DND-41 (cell line): ENCODE results near the gene CCDC148.
"Not testable (repeated sequence)": the region's sequence is repeated elsewhere in the genome, so short reads cannot be mapped to it uniquely, and the experiment has no call there.

Experiments
- ATAC-seq: fragments of 200-7000 bp; cut with Tn5 transposase; 3 replicates; pipeline ENCODE4 v1.9.1; 2021; ENCODE audit warnings: low read depth; ENCODE audit not compliant: insufficient read depth
- DNase-seq: peaks from one replicate; pipeline ENCODE4 v3.0.0-alpha.2; 2020
- H2AFZ ChIP-seq: 2 replicates; pipeline ENCODE4 v1.6.0; 2012; ENCODE audit warnings: low read depth, low read length
- H3K27ac ChIP-seq: 2 replicates; pipeline ENCODE4 v1.5.1; 2012; ENCODE audit warnings: low read length, inconsistent platforms
- H3K27me3 ChIP-seq: fragments of 200-600 bp; sonication (generic); 2 replicates; pipeline ENCODE4 v1.6.0; 2012; ENCODE audit warnings: low read length, mild to moderate bottlenecking, inconsistent platforms; ENCODE audit not compliant: insufficient read depth, poor library complexity
- H3K36me3 ChIP-seq: 2 replicates; pipeline ENCODE4 v1.5.1; 2012; ENCODE audit warnings: low read length, inconsistent platforms; ENCODE audit not compliant: insufficient read depth
- H3K4me1 ChIP-seq: 2 replicates; pipeline ENCODE4 v1.5.1; 2012; ENCODE audit warnings: mild to moderate bottlenecking, low read length; ENCODE audit not compliant: insufficient read depth
- H3K4me2 ChIP-seq: 2 replicates; pipeline ENCODE4 v1.6.0; 2012; ENCODE audit warnings: mild to moderate bottlenecking, moderate library complexity, low read length, inconsistent platforms; ENCODE audit not compliant: insufficient read depth
- H3K4me3 ChIP-seq, 2 experiments: fragments of 200-600 bp in 1 of 2; shearing (Covaris generic) in 1 of 2; 2 replicates each; pipeline ENCODE4 v1.5.1; 2012 to 2016; ENCODE audit warnings: inconsistent platforms in 2 of 2, low read length in 2 of 2, mild to moderate bottlenecking in 2 of 2, low read depth in 1 of 2, moderate library complexity in 1 of 2
- H3K79me2 ChIP-seq: 2 replicates; pipeline ENCODE4 v1.6.0; 2012; ENCODE audit warnings: low read length, inconsistent platforms; ENCODE audit not compliant: insufficient read depth
- H3K9ac ChIP-seq: 2 replicates; pipeline ENCODE4 v1.6.0; 2012; ENCODE audit warnings: low read depth, mild to moderate bottlenecking, inconsistent platforms, low read length, moderate library complexity
- H3K9me3 ChIP-seq: 2 replicates; pipeline ENCODE4 v1.5.1; 2012; ENCODE audit warnings: low read length, moderate library complexity, mild to moderate bottlenecking, inconsistent platforms; ENCODE audit not compliant: insufficient read depth, severe bottlenecking
- H4K20me1 ChIP-seq: 2 replicates; pipeline ENCODE4 v1.6.0; 2012; ENCODE audit warnings: low read length; ENCODE audit not compliant: insufficient read depth
- EZH2 ChIP-seq: IDR thresholded peaks from 3 replicates; pipeline ENCODE4 v1.6.1; 2012; ENCODE audit warnings: borderline replicate concordance, low read depth, mild to moderate bottlenecking, moderate library complexity, low read length, inconsistent platforms; ENCODE audit not compliant: severe bottlenecking
- TF ChIP-seq, protein P1 (sequence below): IDR thresholded peaks from 2 replicates; pipeline ENCODE4 v1.5.1; 2012; ENCODE audit warnings: borderline replicate concordance, low read length, moderate library complexity, mild to moderate bottlenecking; ENCODE audit not compliant: poor library complexity, severe bottlenecking; ENCODE audit errors: extremely low read depth

The CCDC148 gene

DNA sequence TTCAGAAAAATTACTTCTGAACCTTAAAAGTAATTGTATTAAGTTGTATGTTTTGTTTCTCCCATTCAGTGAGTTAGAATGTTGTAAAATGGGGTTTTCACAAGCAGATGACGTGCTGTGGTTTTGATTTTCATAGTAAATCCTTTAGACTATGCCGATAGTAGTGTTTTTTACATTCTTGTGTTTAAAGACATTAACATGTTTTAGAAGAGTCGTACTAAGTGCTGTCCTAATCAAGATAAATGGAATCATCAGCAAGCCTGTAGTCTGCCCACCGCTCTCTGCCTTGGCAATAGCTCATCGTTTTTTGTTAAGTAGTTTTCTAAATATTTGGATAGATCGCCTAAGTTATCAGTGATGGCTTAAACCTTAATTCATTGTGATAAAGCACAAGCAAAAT, 21.7 kb upstream of the CCDC148 start:
- H3K27ac ChIP-seq, result no peak overlapping the region
- H3K4me2 ChIP-seq, result no peak overlapping the region
- H2AFZ ChIP-seq, result no peak overlapping the region
- H3K36me3 ChIP-seq, result no peaks in the 10 kb centered on the region; the same call in 1 of the 2 replicates
- no peaks in the 10 kb centered on the region for H3K9me3 ChIP-seq
- no peaks in the 10 kb centered on the region for H3K27me3 ChIP-seq
- H4K20me1 ChIP-seq, result no peaks in the 10 kb centered on the region; the same call in 1 of the 2 replicates
- ATAC-seq (no peak), DNase-seq (no peak)
- 0 out of 2 replicates have a peak, but pooled peaks cover 3% of the 10 kb centered on the region for H3K79me2 ChIP-seq
- no peak overlapping the region for H3K4me3 ChIP-seq
- H3K9ac ChIP-seq, result no peak overlapping the region
- TF ChIP-seq, protein P1, sequence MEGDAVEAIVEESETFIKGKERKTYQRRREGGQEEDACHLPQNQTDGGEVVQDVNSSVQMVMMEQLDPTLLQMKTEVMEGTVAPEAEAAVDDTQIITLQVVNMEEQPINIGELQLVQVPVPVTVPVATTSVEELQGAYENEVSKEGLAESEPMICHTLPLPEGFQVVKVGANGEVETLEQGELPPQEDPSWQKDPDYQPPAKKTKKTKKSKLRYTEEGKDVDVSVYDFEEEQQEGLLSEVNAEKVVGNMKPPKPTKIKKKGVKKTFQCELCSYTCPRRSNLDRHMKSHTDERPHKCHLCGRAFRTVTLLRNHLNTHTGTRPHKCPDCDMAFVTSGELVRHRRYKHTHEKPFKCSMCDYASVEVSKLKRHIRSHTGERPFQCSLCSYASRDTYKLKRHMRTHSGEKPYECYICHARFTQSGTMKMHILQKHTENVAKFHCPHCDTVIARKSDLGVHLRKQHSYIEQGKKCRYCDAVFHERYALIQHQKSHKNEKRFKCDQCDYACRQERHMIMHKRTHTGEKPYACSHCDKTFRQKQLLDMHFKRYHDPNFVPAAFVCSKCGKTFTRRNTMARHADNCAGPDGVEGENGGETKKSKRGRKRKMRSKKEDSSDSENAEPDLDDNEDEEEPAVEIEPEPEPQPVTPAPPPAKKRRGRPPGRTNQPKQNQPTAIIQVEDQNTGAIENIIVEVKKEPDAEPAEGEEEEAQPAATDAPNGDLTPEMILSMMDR, result no peak
- TF ChIP-seq EZH2, result no peak
- H3K4me1 ChIP-seq, result no peaks in the 10 kb centered on the region

DNA sequence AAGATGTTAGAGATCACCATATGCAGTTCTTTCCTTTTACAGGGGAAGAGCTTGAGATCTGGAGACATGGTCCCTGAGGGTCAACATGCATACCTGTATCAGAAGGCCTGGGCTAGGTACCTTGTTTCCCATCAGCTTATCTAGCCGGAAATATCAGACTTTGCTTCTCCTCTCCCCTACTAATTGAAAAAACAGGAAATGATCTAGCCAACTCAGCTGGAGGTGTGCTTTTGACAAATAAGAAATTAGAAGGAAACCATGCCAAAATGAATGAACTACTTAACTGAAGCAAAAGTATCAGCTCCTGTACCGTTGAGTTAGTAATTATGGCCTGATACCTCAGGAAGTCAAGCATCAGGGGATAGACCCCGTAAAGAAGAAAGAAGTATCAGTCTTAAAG, 20.6 kb upstream of the CCDC148 start:
- H3K4me3 ChIP-seq, result no peak overlapping the region
- no peak overlapping the region for H3K4me2 ChIP-seq
- H3K9ac ChIP-seq, result no peak overlapping the region
- TF ChIP-seq, protein P1, result no peak
- no peak for TF ChIP-seq EZH2
- H3K79me2 ChIP-seq, result no peaks in the 10 kb centered on the region
- DNase-seq (no peak), ATAC-seq (peak; percentile 27; the same call in 2 of the 3 replicates)
- no peaks in the 10 kb centered on the region for H3K4me1 ChIP-seq
- no peak overlapping the region for H3K27ac ChIP-seq
- no peaks in the 10 kb centered on the region for H3K9me3 ChIP-seq
- H2AFZ ChIP-seq, result no peak overlapping the region
- H3K27me3 ChIP-seq, result no peaks in the 10 kb centered on the region
- no peaks in the 10 kb centered on the region; the same call in 1 of the 2 replicates for H3K36me3 ChIP-seq
- no peaks in the 10 kb centered on the region; the same call in 1 of the 2 replicates for H4K20me1 ChIP-seq

DNA sequence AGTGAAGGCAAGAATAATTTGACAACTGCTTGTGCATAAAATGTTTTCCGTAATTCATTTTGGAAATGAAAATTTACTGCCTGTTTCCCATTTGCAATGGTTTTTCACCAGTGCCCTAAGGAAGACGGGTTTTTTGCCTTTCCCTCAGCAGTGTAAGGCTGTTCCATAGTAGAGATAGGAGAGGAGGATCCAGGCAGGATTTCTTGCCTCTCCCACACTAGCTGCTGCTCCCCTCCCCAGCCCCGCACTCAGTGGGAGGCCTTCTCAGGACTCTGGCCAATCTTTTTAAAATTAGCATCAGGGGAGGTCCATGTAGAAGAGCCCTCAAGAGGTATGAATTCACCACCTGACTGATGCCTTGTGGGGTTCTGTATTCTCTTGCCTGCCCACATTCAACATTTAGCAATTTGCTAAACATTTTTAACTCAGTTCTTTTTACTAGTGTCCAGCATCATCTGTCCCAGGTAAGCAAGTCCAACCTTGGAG, 18.0 kb upstream of the CCDC148 start:
- not testable (repeated sequence) for H3K27ac ChIP-seq, DNase-seq, H2AFZ ChIP-seq, ATAC-seq, H4K20me1 ChIP-seq, H3K4me2 ChIP-seq, H3K4me1 ChIP-seq, H3K79me2 ChIP-seq, H3K36me3 ChIP-seq, H3K4me3 ChIP-seq, H3K9me3 ChIP-seq, H3K27me3 ChIP-seq, H3K9ac ChIP-seq

DNA sequence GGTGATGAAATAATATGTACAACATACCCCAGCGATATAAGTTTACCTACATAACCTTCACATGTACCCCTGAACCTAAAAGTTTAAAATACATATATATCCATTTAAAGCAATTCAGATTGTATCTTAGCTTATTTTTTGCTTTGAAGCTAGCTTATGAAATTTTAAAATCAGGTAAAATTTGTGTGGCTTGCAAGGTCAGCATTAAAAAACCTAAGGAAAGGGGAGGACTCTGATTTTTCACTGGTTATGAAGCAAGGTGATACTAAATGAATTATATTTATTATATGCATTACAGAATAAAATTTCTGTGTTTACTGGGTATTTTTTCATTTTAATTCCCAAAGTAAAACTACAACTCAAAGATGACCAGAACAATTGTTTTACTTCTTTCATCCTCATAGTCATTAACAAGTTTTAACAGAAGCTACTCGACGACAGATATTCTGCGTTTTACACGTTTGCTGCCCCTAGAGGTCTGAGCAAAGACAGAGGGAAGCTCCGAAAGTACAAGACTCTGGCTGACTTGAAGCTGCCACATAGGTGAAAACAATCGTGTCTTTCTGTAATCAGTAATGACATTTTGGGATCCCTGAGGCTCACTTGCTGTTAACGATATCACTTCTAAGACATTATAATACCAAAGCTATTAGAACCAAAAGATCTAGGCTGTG, 17.3 kb upstream of the CCDC148 start:
- Histone ChIP-seq H3K4me2 (no peak overlapping the region), H2AFZ (no peak overlapping the region), H3K27ac (no peak overlapping the region), H3K4me3 (no peak overlapping the region), H3K36me3 (no peaks in the 10 kb centered on the region; the same call in 1 of the 2 replicates), H3K27me3 (no peaks in the 10 kb centered on the region), H3K79me2 (no peaks in the 10 kb centered on the region), H3K9ac (no peak overlapping the region), H3K4me1 (no peaks in the 10 kb centered on the region), H3K9me3 (no peaks in the 10 kb centered on the region), H4K20me1 (no peaks in the 10 kb centered on the region)
- TF ChIP-seq EZH2, result no peak
- TF ChIP-seq, protein P1, result peak; percentile 36
- DNase-seq (no peak), ATAC-seq (no peak; the same call in 2 of the 3 replicates)

DNA sequence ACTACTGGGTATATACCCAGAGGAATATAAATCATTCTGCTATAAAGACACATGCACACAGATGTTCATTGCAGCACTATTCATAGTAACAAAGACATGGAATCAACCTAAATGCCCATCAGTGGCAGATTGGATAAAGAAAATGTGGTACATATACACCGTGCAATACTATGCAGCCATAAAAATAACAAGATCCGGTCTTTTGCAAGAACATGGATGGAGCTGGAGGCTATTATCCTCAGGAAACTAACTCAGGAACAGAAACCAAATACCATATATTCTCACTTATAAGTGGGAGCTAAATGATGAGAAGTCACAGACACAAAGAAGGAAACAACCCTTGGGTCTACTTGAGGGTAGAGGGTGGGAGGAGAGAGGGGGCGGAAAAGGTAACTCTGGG, 16.7 kb upstream of the CCDC148 start:
- H2AFZ ChIP-seq, H4K20me1 ChIP-seq, ATAC-seq, H3K79me2 ChIP-seq, H3K27me3 ChIP-seq, H3K9me3 ChIP-seq, H3K36me3 ChIP-seq, H3K4me2 ChIP-seq, H3K4me1 ChIP-seq, H3K27ac ChIP-seq, H3K4me3 ChIP-seq, H3K9ac ChIP-seq, DNase-seq: not testable (repeated sequence)

DNA sequence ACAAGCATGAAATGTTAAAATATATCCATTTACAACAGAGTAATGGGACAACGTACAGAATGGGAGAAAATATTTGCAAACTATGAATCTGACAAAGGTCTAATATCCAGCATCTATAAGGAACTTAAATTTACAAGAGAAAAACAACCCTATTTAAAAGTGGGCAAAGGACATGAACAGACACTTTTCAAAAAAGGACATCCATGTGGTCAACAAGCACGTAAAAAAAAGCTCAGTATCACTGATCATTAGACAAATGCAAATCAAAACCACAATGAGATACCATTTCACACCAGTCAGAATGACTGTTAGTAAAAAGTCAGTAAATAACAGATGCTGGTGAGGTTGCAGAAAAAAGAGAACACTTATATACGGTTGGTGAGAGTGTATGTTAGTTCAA, 16.3 kb upstream of the CCDC148 start:
- not testable (repeated sequence) for H3K4me1 ChIP-seq, H3K4me3 ChIP-seq, H3K79me2 ChIP-seq, ATAC-seq, H4K20me1 ChIP-seq, DNase-seq, H3K27me3 ChIP-seq, H3K9ac ChIP-seq, H3K27ac ChIP-seq, H3K4me2 ChIP-seq, H3K36me3 ChIP-seq, H2AFZ ChIP-seq, H3K9me3 ChIP-seq
